Neural cell (in vitro differentiated cells): Measurements from ENCODE around the gene ATP2B2. TPM values are rescaled to one million over a fixed set of nuclear protein-coding genes. Genes with fewer than 3 reads are reported as not detected.

Source experiments
- H2AFZ ChIP-seq: fragments of 200-600, 300-800 bp; sonication (generic), shearing (Covaris generic); 2 replicates; pipeline ENCODE4 v1.6.0; 2014; ENCODE audit warnings: low read depth, mild to moderate bottlenecking, antibody characterized with exemption, low read length, moderate library complexity
- H3F3A ChIP-seq: fragments of 200-600 bp; shearing (Covaris generic); 2 replicates; pipeline ENCODE4 v1.6.1; 2016; ENCODE audit warnings: mild to moderate bottlenecking, moderate library complexity, mixed read lengths, antibody characterized with exemption, low read length; ENCODE audit not compliant: insufficient read depth, poor library complexity, severe bottlenecking
- H3K27ac ChIP-seq: fragments of 200-600, 300-800 bp; sonication (generic), shearing (Covaris generic); 2 replicates; pipeline ENCODE4 v1.5.1; 2014; ENCODE audit warnings: mild to moderate bottlenecking, low read length, moderate library complexity
- H3K27me3 ChIP-seq: fragments of 300-800, 200-600 bp; sonication (generic), shearing (Covaris generic); 2 replicates; pipeline ENCODE4 v1.6.0; 2014; ENCODE audit warnings: mild to moderate bottlenecking, low read depth, low read length, moderate library complexity; ENCODE audit not compliant: insufficient read depth
- H3K36me3 ChIP-seq: fragments of 300-800, 200-600 bp; sonication (generic), shearing (Covaris generic); 2 replicates; pipeline ENCODE4 v1.5.1; 2014; ENCODE audit warnings: mild to moderate bottlenecking, antibody characterized with exemption, low read length, moderate library complexity; ENCODE audit not compliant: insufficient read depth
- H3K4me2 ChIP-seq: fragments of 300-800, 200-600 bp; sonication (generic), shearing (Covaris generic); 2 replicates; pipeline ENCODE4 v1.6.0; 2014; ENCODE audit warnings: mild to moderate bottlenecking, low read length
- H3K4me3 ChIP-seq: fragments of 300-800, 200-600 bp; sonication (generic), shearing (Covaris generic); 2 replicates; pipeline ENCODE4 v1.5.1; 2014; ENCODE audit warnings: mild to moderate bottlenecking, low read length, moderate library complexity
- H3K79me2 ChIP-seq: fragments of 200-600 bp; shearing (Covaris generic); replicated peaks from 2 replicates; pipeline ENCODE4 v1.6.0; 2014; ENCODE audit warnings: mild to moderate bottlenecking, low read length, moderate library complexity; ENCODE audit not compliant: insufficient read depth
- H3K9ac ChIP-seq: fragments of 300-800, 200-600 bp; sonication (generic), shearing (Covaris generic); 2 replicates; pipeline ENCODE4 v1.6.1; 2016; ENCODE audit warnings: mild to moderate bottlenecking, low read length, mixed read lengths
- H3K9me2 ChIP-seq: fragments of 200-600 bp; shearing (Covaris generic); 2 replicates; pipeline ENCODE4 v1.6.1; 2016; ENCODE audit warnings: mild to moderate bottlenecking, low read length, mixed read lengths; ENCODE audit not compliant: insufficient read depth
- H3K9me3 ChIP-seq: fragments of 200-600, 300-800 bp; sonication (generic), shearing (Covaris generic); 2 replicates; pipeline ENCODE4 v1.6.1; 2016; ENCODE audit warnings: mild to moderate bottlenecking, mixed run types, low read length, moderate library complexity, mixed read lengths
- H4K20me1 ChIP-seq: fragments of 200-600 bp; shearing (Covaris generic); 2 replicates; pipeline ENCODE4 v1.6.1; 2016; ENCODE audit warnings: mild to moderate bottlenecking, mixed run types; ENCODE audit not compliant: insufficient read depth
- EP300 ChIP-seq: fragments of 450-650 bp; conservative IDR thresholded peaks from 2 replicates; pipeline ENCODE4 v1.6.1; 2014; ENCODE audit warnings: antibody characterized with exemption, mild to moderate bottlenecking, moderate library complexity; ENCODE audit not compliant: poor library complexity, severe bottlenecking
- EZH2 ChIP-seq: fragments of 200-600, 300-800 bp; shearing (Covaris generic), sonication (generic); IDR thresholded peaks from 2 replicates; pipeline ENCODE4 v1.6.1; 2014; ENCODE audit warnings: antibody characterized with exemption, low read length, borderline replicate concordance, mild to moderate bottlenecking; ENCODE audit not compliant: insufficient read depth, poor library complexity, severe bottlenecking
- MXI1 ChIP-seq: fragments of 450-650 bp; conservative IDR thresholded peaks from 2 replicates; pipeline ENCODE4 v1.6.1; 2014; ENCODE audit warnings: antibody characterized with exemption, mild to moderate bottlenecking; ENCODE audit not compliant: poor library complexity, severe bottlenecking
- POLR2AphosphoS5 ChIP-seq: IDR thresholded peaks from 2 replicates; pipeline ENCODE4 v1.6.1; 2012
- RAD21 ChIP-seq: fragments of 450-650 bp; conservative IDR thresholded peaks from 2 replicates; pipeline ENCODE4 v1.6.1; 2014; ENCODE audit warnings: antibody characterized with exemption, mild to moderate bottlenecking, moderate library complexity
- REST ChIP-seq: IDR thresholded peaks from 2 replicates; pipeline ENCODE4 v1.6.1; 2012; ENCODE audit warnings: borderline replicate concordance
- SMC3 ChIP-seq: fragments of 450-650 bp; conservative IDR thresholded peaks from 2 replicates; pipeline ENCODE4 v1.6.1; 2014; ENCODE audit warnings: antibody characterized with exemption, mild to moderate bottlenecking, moderate library complexity; ENCODE audit not compliant: poor library complexity
- TAF1 ChIP-seq: IDR thresholded peaks from 2 replicates; pipeline ENCODE4 v1.6.1; 2012; ENCODE audit warnings: low read depth
- polyA plus RNA-seq: library from polyadenylated mRNA; depleted of rRNA; stranded (reverse); fragments of >200 nt; gene quantifications from 2 replicates; pipeline ENCODE4 v1.2.3, GENCODE V29; 2014
- TF ChIP-seq, protein P1 (sequence below): fragments of 450-650 bp; IDR thresholded peaks from 2 replicates; pipeline ENCODE4 v1.5.1; 2014; ENCODE audit warnings: antibody characterized with exemption, mild to moderate bottlenecking, moderate library complexity; ENCODE audit not compliant: poor library complexity, severe bottlenecking

Gene ATP2B2
- polyA plus RNA-seq, 1 donor from 2014 or later: 8.3 TPM

DNA sequence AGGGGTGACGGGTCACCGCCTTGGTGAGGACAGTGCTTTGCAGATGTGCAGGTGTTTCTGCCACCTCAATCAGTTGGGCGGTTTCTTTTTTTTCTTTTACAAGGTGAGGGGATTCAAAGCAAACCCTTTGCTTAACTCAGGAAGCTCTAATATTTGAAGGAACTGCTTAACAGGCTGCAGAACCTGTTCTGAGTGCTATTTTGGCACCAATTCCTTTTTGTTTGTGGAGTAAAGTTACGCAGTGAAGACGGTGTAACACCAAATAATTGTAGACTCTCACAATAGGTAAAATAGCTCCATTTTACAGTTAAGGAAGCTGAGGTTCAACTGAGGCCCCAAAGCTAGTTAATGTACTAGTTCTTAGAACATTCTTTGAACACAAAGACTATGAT, 219.3 kb downstream of the ATP2B2 start:
- Histone ChIP-seq H3K9me3 (no peaks in the 10 kb centered on the region), H3K9ac (no peak overlapping the region), H3K36me3 (no peaks in the 10 kb centered on the region), H3K27me3 (no peaks in the 10 kb centered on the region), H4K20me1 (no peaks in the 10 kb centered on the region), H3K9me2 (no peaks in the 10 kb centered on the region), H3K79me2 (no peaks in the 10 kb centered on the region), H3F3A (no peaks in the 10 kb centered on the region), H3K4me3 (no peak overlapping the region), H3K4me2 (no peak overlapping the region), H3K27ac (no peak overlapping the region), H2AFZ (no peak overlapping the region)
- TF ChIP-seq REST (no peak), TAF1 (no peak), EP300 (no peak), RAD21 (no peak), POLR2AphosphoS5 (no peak), EZH2 (no peak), MXI1 (no peak), SMC3 (no peak)
- TF ChIP-seq, protein P1, sequence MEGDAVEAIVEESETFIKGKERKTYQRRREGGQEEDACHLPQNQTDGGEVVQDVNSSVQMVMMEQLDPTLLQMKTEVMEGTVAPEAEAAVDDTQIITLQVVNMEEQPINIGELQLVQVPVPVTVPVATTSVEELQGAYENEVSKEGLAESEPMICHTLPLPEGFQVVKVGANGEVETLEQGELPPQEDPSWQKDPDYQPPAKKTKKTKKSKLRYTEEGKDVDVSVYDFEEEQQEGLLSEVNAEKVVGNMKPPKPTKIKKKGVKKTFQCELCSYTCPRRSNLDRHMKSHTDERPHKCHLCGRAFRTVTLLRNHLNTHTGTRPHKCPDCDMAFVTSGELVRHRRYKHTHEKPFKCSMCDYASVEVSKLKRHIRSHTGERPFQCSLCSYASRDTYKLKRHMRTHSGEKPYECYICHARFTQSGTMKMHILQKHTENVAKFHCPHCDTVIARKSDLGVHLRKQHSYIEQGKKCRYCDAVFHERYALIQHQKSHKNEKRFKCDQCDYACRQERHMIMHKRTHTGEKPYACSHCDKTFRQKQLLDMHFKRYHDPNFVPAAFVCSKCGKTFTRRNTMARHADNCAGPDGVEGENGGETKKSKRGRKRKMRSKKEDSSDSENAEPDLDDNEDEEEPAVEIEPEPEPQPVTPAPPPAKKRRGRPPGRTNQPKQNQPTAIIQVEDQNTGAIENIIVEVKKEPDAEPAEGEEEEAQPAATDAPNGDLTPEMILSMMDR: no peak

DNA sequence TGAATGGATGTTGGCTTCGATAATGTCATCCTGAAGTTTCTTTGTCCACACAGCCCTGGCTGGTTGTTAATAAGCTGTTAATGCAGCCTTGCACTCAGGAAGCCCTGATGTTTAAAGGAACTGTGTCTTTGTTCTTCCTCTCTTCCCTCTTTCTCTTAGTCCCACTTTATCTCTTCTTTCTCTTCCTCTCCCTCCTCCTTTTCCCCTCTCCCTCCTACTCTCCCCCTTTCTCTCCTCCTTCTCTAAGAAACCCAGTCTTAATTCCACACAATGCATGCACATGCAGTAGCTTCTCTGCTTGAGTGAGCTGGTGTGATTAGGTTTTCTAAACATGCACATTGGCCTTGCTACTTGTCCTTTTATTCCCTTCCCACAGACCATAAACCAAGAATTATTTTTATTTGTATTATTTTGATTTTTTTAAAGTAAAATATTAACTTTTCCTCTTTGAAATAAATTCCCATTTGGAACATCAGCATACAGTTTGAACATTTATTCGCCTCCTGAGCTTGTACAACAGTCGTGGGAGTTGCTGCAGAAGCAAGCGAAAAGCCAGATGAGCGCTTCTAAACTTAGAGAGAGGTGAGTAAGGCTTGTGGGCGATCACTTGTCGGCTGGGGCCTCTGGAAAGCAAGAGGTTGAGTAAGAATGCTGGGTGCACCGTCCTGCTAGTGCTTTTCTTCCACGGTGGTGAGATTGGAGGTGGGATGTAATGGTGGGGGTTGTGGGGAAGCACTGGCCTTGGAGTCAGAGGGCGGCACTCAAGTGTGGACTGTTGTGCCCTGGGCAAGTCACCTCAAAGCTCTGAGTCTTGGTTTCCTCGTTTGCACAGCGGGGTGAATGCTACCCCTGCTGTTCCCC, 219.9 kb downstream of the ATP2B2 start:
- no peaks in the 10 kb centered on the region for H3K9me2 ChIP-seq
- no peak overlapping the region for H3K4me3 ChIP-seq
- no peaks in the 10 kb centered on the region for H3K27me3 ChIP-seq
- H3K36me3 ChIP-seq: no peaks in the 10 kb centered on the region
- no peak overlapping the region for H3K4me2 ChIP-seq
- no peak overlapping the region for H3K27ac ChIP-seq
- no peaks in the 10 kb centered on the region for H3F3A ChIP-seq
- H3K9ac ChIP-seq: no peak overlapping the region
- no peak overlapping the region for H2AFZ ChIP-seq
- no peak for TF ChIP-seq TAF1
- TF ChIP-seq, protein P1: no peak
- no peak for TF ChIP-seq POLR2AphosphoS5
- TF ChIP-seq RAD21: no peak
- TF ChIP-seq EP300: no peak
- TF ChIP-seq EZH2: no peak
- no peak for TF ChIP-seq MXI1
- TF ChIP-seq SMC3: no peak
- TF ChIP-seq REST: no peak
- no peaks in the 10 kb centered on the region for H3K79me2 ChIP-seq
- H4K20me1 ChIP-seq: no peaks in the 10 kb centered on the region
- H3K9me3 ChIP-seq: no peaks in the 10 kb centered on the region
